Frontal cortex (tissue), 4 donors: Measurements from ENCODE around the gene ALDH2. TPM values are rescaled to one million over a fixed set of nuclear protein-coding genes. Genes with fewer than 3 reads are reported as not detected.

Source experiments
- DNase-seq, 2 donors: peaks; one replicate each; pipeline ENCODE4 v3.0.0; 2012; ENCODE audit warnings: low spot score in 2 of 2
- FAIRE-seq: peaks from 2 replicates; lab custom pipeline; 2012; peaks lifted over from hg19 to GRCh38; lab: Jason Lieb, UNC
- small RNA-seq: library from RNA; depleted of rRNA; stranded (forward); fragments of <200 nt; gene quantifications from one replicate; pipeline ENCODE3, GENCODE V24; 2014
- total RNA-seq: library from RNA; depleted of rRNA; stranded (reverse); fragments of >200 nt; gene quantifications from one replicate; pipeline ENCODE4 v1.2.3, GENCODE V29; 2014
- donor health status: control.
- donor health status: control.
- donor health status: control.

ALDH2 gene
- total RNA-seq, 1 donor from 2014 or later = 24.1 TPM

- FAIRE-seq (no peak), DNase-seq (no peak)
Measured at GRCh38 chr12:111846016-111846415, 79.3 kb downstream of the ALDH2 start.

GRCh38 chr12:111850526-111850925, 83.8 kb downstream of the ALDH2 start:
- FAIRE-seq (no peak), DNase-seq (no peak)

DNA sequence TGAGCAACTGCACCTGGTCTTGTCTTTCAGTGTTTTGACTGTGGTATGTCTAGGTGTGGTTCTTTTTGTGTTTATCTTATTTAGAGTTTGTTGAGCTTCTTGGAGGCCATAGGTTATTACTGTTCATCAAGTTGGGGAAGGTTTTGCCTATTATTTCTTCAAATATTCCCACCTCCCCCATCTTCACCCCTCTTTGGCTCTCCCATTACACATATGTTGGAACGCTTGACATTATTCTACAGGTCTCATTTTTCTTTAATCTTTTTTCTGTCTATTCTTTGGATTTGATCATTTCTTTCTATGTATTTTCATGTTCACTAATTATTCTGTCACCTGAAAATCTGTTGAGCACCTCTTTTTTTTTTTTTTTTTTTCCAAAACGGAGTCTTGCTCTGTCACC, 91.5 kb downstream of the ALDH2 start:
- DNase-seq (no peak), FAIRE-seq (no peak)

DNA sequence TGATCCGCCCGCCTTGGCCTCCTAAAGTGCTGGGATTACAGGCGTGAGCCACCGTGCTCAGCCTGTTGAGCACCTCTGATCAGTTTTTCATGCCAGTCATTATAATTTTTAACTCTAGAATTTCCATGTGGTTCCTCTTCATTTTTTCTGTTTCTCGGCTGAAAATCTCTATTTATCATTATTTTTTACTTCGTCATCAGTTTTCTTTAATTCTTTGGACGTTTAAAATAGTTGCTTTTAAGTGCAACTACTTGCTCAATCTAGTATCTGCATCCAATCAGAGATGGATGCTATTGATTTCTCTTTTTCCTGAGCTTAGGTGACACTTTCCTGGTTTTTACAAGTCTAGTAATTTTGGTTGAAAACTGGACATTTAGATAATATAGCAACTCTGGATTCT, 92.0 kb downstream of the ALDH2 start:
- FAIRE-seq (no peak), DNase-seq (no peak)

DNA sequence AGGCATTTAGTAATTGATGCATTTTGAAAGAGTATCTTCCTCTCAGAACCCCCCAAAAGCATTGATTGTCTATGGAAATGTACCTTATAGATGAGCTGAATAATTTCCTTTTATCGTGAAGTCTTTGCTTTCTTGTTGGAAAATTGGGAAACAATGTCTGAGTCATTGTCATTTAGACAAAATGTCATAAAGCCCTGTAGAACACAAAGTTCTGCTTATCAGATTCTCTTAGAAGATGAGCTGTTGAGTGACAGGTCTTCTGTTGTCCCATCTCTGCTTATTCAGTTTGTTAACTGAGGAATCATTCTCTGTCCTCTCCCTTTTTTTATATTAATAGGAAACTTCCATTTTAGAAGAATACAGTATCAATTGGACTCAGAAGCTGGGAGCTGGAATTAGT, 98.2 kb downstream of the ALDH2 start:
- FAIRE-seq (no peak), DNase-seq (no peak)

Small RNA genes within 50 kb of the gene (small RNA-seq; reads per million reads assigned to genes)
- 0.18 reads per million for gene MIR6761

Other genes starting within 250 kb of the ALDH2 start
- gene ATXN2, start 167.6 kb upstream of the ALDH2 start, total RNA-seq = 79.1 TPM
- 32.2 TPM for gene BRAP, start 81.0 kb upstream of the ALDH2 start, total RNA-seq
- gene ACAD10, start 80.9 kb upstream of the ALDH2 start, total RNA-seq = 12.6 TPM
- gene MAPKAPK5, start 75.3 kb downstream of the ALDH2 start, total RNA-seq = 37.9 TPM
- gene TMEM116, start 246.2 kb downstream of the ALDH2 start, total RNA-seq = 43.2 TPM
- gene ERP29, start 246.5 kb downstream of the ALDH2 start, total RNA-seq = 40.4 TPM